Measurements from ENCODE around the gene ASPHD1.

DNA sequence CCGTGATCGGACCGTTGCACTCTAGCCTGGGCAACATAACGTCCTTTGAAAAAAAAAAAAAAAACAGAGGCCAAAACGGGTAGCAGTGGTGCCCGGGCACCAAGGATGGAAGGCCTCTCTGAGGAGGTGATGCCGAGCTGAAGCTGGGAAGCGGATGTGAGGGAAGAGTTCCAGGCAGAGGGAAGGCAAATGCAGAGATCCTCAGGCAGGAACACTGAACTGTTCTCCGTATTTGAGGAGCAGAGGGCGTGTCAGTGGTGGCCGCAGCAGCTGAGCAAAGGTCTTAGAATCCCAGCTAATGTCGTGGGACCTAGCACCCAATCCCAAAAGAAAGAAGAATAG lies 26.4 kb downstream of the ASPHD1 start:
- TF ChIP-seq, protein P1, sequence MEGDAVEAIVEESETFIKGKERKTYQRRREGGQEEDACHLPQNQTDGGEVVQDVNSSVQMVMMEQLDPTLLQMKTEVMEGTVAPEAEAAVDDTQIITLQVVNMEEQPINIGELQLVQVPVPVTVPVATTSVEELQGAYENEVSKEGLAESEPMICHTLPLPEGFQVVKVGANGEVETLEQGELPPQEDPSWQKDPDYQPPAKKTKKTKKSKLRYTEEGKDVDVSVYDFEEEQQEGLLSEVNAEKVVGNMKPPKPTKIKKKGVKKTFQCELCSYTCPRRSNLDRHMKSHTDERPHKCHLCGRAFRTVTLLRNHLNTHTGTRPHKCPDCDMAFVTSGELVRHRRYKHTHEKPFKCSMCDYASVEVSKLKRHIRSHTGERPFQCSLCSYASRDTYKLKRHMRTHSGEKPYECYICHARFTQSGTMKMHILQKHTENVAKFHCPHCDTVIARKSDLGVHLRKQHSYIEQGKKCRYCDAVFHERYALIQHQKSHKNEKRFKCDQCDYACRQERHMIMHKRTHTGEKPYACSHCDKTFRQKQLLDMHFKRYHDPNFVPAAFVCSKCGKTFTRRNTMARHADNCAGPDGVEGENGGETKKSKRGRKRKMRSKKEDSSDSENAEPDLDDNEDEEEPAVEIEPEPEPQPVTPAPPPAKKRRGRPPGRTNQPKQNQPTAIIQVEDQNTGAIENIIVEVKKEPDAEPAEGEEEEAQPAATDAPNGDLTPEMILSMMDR (conservative IDR thresholded peaks at IDR 0.05; ENCODE audit: low read depth, low read length), result no peak
- TF ChIP-seq EZH2 (IDR thresholded peaks at IDR 0.05; ENCODE audit: borderline replicate concordance, low read depth, low read length, poor library complexity, severe bottlenecking), result no peak

Measured in A673 (cell line).